H1 (cell line): ENCODE data around the gene PRDM15. TPM values are rescaled to one million over a fixed set of nuclear protein-coding genes. Genes with fewer than 3 reads are reported as not detected.

Experiments used
- CTCF ChIA-PET: fragments of 300-600 bp; sonication (Branson Sonifier 250); formaldehyde crosslinking; loops from one replicate; lab custom pipeline; 2021; ENCODE audit not compliant: partially characterized antibody; lab: Charles Lee
- POLR2A ChIA-PET: fragments of 300-600 bp; sonication (Branson Sonifier 250); formaldehyde crosslinking; loops from one replicate; lab custom pipeline; 2021; ENCODE audit warnings: inconsistent platforms; ENCODE audit not compliant: partially characterized antibody; lab: Charles Lee
- DNase-seq, 2 experiments: peaks; one replicate each; pipeline versions ENCODE4 v3.0.0 to v3.0.0-alpha.2; 2010 to 2022; ENCODE audit warnings: low spot score in 2 of 2, low read depth in 1 of 2, mixed read lengths in 1 of 2
- FAIRE-seq: peaks from 2 replicates; lab custom pipeline; 2011; peaks lifted over from hg19 to GRCh38; lab: Jason Lieb, UNC
- H2AFZ ChIP-seq: 2 replicates; pipeline ENCODE4 v1.8.1; 2012; ENCODE audit warnings: low read length, inconsistent platforms
- H2AK5ac ChIP-seq: 2 replicates; pipeline ENCODE4 v1.6.1; 2013; ENCODE audit warnings: low read depth, low read length
- H2BK120ac ChIP-seq: replicated peaks from 2 replicates; pipeline ENCODE3; 2013; ENCODE audit warnings: low read depth, low read length, inconsistent platforms
- H2BK12ac ChIP-seq: 2 replicates; pipeline ENCODE4 v1.6.1; 2013; ENCODE audit warnings: low read depth, low read length
- H2BK15ac ChIP-seq: 2 replicates; pipeline ENCODE4 v1.6.1; 2013; ENCODE audit warnings: low read length
- H2BK20ac ChIP-seq: 2 replicates; pipeline ENCODE4 v1.6.1; 2013; ENCODE audit warnings: low read length
- H2BK5ac ChIP-seq: 2 replicates; pipeline ENCODE4 v1.6.1; 2013; ENCODE audit warnings: low read depth, low read length
- H3K14ac ChIP-seq: 2 replicates; pipeline ENCODE4 v1.6.1; 2013; ENCODE audit warnings: inconsistent platforms; ENCODE audit not compliant: insufficient read length
- H3K18ac ChIP-seq: 2 replicates; pipeline ENCODE4 v1.6.1; 2013; ENCODE audit warnings: low read length; ENCODE audit errors: extremely low read depth
- H3K23ac ChIP-seq: 2 replicates; pipeline ENCODE4 v1.6.1; 2013; ENCODE audit warnings: inconsistent platforms; ENCODE audit not compliant: insufficient read length
- H3K23me2 ChIP-seq: 2 replicates; pipeline ENCODE4 v1.6.1; 2013; ENCODE audit warnings: low read depth, low read length
- H3K27ac ChIP-seq: 2 replicates; pipeline ENCODE4 v1.6.1; 2011; ENCODE audit warnings: low read depth, low read length, inconsistent platforms
- H3K27me3 ChIP-seq, 4 experiments: replicated peaks in 1 of 4; 1 replicate in 1 of 4; 2 replicates in 3 of 4; pipeline versions ENCODE4 v1.6.1 to v1.8.1; 2011 to 2013; ENCODE audit warnings: low read length in 3 of 4, mild to moderate bottlenecking in 3 of 4, inconsistent platforms in 2 of 4, mixed read lengths in 2 of 4, moderate library complexity in 1 of 4; ENCODE audit not compliant: control insufficient read depth in 3 of 4, insufficient read depth in 3 of 4; ENCODE audit errors: extremely low read depth in 1 of 4
- H3K36me3 ChIP-seq, 4 experiments: 2 replicates each; pipeline versions ENCODE4 v1.6.1 to v1.8.1; 2011 to 2013; ENCODE audit warnings: mild to moderate bottlenecking in 4 of 4, low read length in 3 of 4, moderate library complexity in 2 of 4, control low read depth in 1 of 4, inconsistent platforms in 1 of 4; ENCODE audit not compliant: insufficient read depth in 4 of 4, control insufficient read depth in 2 of 4
- H3K4ac ChIP-seq: replicated peaks from 2 replicates; pipeline ENCODE3; 2013; ENCODE audit warnings: low read length, low read depth, mixed read lengths, inconsistent platforms; ENCODE audit not compliant: insufficient read length
- H3K4me1 ChIP-seq, 4 experiments: replicated peaks in 1 of 4; 1 replicate in 1 of 4; 2 replicates in 3 of 4; pipeline versions ENCODE4 v1.6.1 to v1.8.1; 2011 to 2013; ENCODE audit warnings: low read length in 3 of 4, inconsistent platforms in 2 of 4, mixed read lengths in 1 of 4; ENCODE audit not compliant: insufficient read depth in 4 of 4, control insufficient read depth in 3 of 4
- H3K4me2 ChIP-seq, 2 experiments: 2 replicates each; pipeline versions ENCODE4 v1.6.1 to v1.8.1; 2011 to 2013; ENCODE audit warnings: low read depth in 2 of 2, low read length in 2 of 2, control low read depth in 1 of 2, inconsistent platforms in 1 of 2, mild to moderate bottlenecking in 1 of 2; ENCODE audit not compliant: insufficient read depth in 1 of 2
- H3K4me3 ChIP-seq, 4 experiments: fragments of 200-600, 300-600 bp in 1 of 4; sonication (generic), shearing (Covaris generic), sonication (Bioruptor Twin) in 1 of 4; 2 replicates each; pipeline versions ENCODE4 v1.5.1 to v1.8.1; 2011 to 2016; ENCODE audit warnings: low read length in 4 of 4, low read depth in 3 of 4, control low read depth in 2 of 4, inconsistent platforms in 2 of 4, mild to moderate bottlenecking in 2 of 4, mixed read lengths in 1 of 4, moderate library complexity in 1 of 4; ENCODE audit not compliant: insufficient read depth in 2 of 4; ENCODE audit errors: extremely low read depth in 1 of 4
- H3K56ac ChIP-seq: replicated peaks from 2 replicates; pipeline ENCODE3; 2013; ENCODE audit warnings: low read depth, mild to moderate bottlenecking, mixed read lengths, low read length, inconsistent platforms; ENCODE audit not compliant: insufficient read length
- H3K79me1 ChIP-seq: 2 replicates; pipeline ENCODE4 v1.6.1; 2013; ENCODE audit warnings: low read depth, low read length, control low read depth
- H3K79me2 ChIP-seq, 2 experiments: 2 replicates each; pipeline versions ENCODE4 v1.6.1 to v1.8.1; 2012 to 2013; ENCODE audit warnings: low read length in 2 of 2, mild to moderate bottlenecking in 2 of 2, inconsistent platforms in 1 of 2; ENCODE audit not compliant: insufficient read depth in 2 of 2, control insufficient read depth in 1 of 2
- H3K9ac ChIP-seq, 4 experiments: replicated peaks in 1 of 4; 1 replicate in 1 of 4; 2 replicates in 3 of 4; pipeline versions ENCODE4 v1.6.1 to v1.8.1; 2011 to 2013; ENCODE audit warnings: low read depth in 3 of 4, low read length in 3 of 4, control low read depth in 2 of 4, mild to moderate bottlenecking in 2 of 4, moderate library complexity in 2 of 4, inconsistent platforms in 1 of 4; ENCODE audit errors: extremely low read depth in 1 of 4
- H3K9me3 ChIP-seq, 2 experiments: 2 replicates each; pipeline versions ENCODE4 v1.6.1 to v1.8.1; 2012 to 2013; ENCODE audit warnings: mild to moderate bottlenecking in 2 of 2, moderate library complexity in 2 of 2, control low read depth in 1 of 2, inconsistent platforms in 1 of 2, low read depth in 1 of 2, low read length in 1 of 2, mixed read lengths in 1 of 2; ENCODE audit not compliant: insufficient read depth in 2 of 2
- H4K20me1 ChIP-seq, 2 experiments: replicated peaks in 1 of 2; 2 replicates each; pipeline versions ENCODE3 to v1.8.1; 2011 to 2013; ENCODE audit warnings: inconsistent platforms in 2 of 2, low read length in 2 of 2, mild to moderate bottlenecking in 1 of 2; ENCODE audit not compliant: insufficient read depth in 2 of 2, control insufficient read depth in 1 of 2
- H4K5ac ChIP-seq: 2 replicates; pipeline ENCODE4 v1.6.1; 2013; ENCODE audit warnings: low read length, low read depth, mixed read lengths, inconsistent platforms; ENCODE audit not compliant: insufficient read length
- H4K8ac ChIP-seq: 2 replicates; pipeline ENCODE4 v1.8.0; 2013; ENCODE audit warnings: mild to moderate bottlenecking, moderate library complexity, low read length, inconsistent platforms; ENCODE audit not compliant: insufficient read depth; ENCODE audit errors: extremely low read depth
- H4K91ac ChIP-seq: replicated peaks from 2 replicates; pipeline ENCODE3; 2013; ENCODE audit warnings: low read length, mixed read lengths, inconsistent platforms; ENCODE audit not compliant: insufficient read length
- KDM1A ChIP-seq: fragments of 200-600, 300-600 bp; sonication (generic); IDR thresholded peaks from 2 replicates; pipeline ENCODE4 v1.7.1; 2016; ENCODE audit warnings: mild to moderate bottlenecking, low read length, borderline replicate concordance
- KDM4A ChIP-seq: IDR thresholded peaks from one replicate; pipeline ENCODE4 v1.7.1; 2012; ENCODE audit warnings: low read depth, mild to moderate bottlenecking, moderate library complexity, low read length, inconsistent platforms; ENCODE audit not compliant: severe bottlenecking
- TCF12 ChIP-seq: IDR thresholded peaks from 2 replicates; pipeline ENCODE4 v1.6.1; 2011; ENCODE audit warnings: low read depth, mild to moderate bottlenecking, low read length
- WGBS, 2 experiments: shearing (Covaris generic) in 1 of 2; methylation state at CpG; one replicate each; pipeline versions ENCODE4 v1.1.6 to v1.1.7; 2013 to 2015; ENCODE audit warnings: low lambda C conversion rate in 2 of 2, mixed read lengths in 2 of 2, inconsistent platforms in 1 of 2, low coverage in 1 of 2, missing lambda C conversion rate in 1 of 2; ENCODE audit not compliant: insufficient replicate concordance in 2 of 2, insufficient coverage in 1 of 2, insufficient read length in 1 of 2; ENCODE audit errors: extremely low coverage in 1 of 2, missing lambda C conversion rate in 1 of 2; 5-methylcytosine and 5-hydroxymethylcytosine counted together
- polyA plus RNA-seq, 7 experiments: library from polyadenylated mRNA; depleted of rRNA in 3 of 7; stranded (reverse) in 5 of 7; unstranded in 2 of 7; fragments of >200 nt in 5 of 7; fragments of 200-250 nt in 2 of 7; gene quantifications; 1 replicate in 5 of 7; 2 replicates in 1 of 7; 4 replicates in 1 of 7; pipeline versions ENCODE4 v1.2.1 to v1.2.3, GENCODE V29; 2011 to 2013; ENCODE audit warnings: missing spikeins in 2 of 7, mixed read lengths in 2 of 7
- total RNA-seq: library from RNA; stranded (reverse); fragmentation: NEBNext Ultra II Directional; extraction: Animal tissue kit (Norgen Biotek cat#: 25700); gene quantifications from 2 replicates; pipeline ENCODE4 v1.2.1, GENCODE V29; 2021
- TF ChIP-seq, protein P1 (sequence below): IDR thresholded peaks from 2 replicates; pipeline ENCODE4 v1.6.1; 2011; ENCODE audit warnings: low read length, improper control_type of control experiment

The PRDM15 gene
- total and polyA plus RNA-seq, 2 of the 8 experiments (the other 6 are each of a cell fraction or from before 2014, with no cell fraction given): 9.7 to 10.5 TPM

DNA sequence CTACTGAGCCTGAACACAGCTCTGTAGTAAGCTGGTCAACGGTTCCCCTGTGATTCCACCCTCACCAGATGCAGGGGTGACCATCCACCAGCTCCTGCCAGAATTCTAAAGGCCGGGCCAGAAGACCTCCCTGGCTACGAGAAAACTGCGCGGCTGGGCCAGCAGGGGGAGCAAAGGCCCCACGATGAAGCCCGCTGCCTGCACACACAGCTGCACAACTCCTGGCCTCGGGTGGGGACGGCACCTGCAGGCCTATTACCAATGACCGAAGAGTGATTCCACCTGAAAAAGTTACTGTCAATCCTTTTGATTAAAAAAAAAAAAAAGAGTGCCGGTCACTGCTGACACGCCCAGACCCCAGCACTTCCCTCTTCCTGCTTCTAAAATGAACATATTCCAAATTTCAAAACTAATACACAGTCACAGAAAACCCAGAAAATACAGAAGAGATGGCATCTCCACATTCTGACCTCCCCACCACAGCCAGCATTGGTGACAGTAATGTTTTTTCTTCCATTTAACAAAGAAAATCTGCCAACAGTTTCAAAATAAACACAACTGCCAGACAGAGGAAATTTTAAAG is 62.5 kb downstream of the PRDM15 start:
- Histone ChIP-seq H3K14ac (no peak overlapping the region), H3K18ac (no peak overlapping the region), H2AK5ac (no peak overlapping the region), H2AFZ (no peak overlapping the region), H2BK12ac (no peak overlapping the region), H3K27ac (no peak overlapping the region), H2BK120ac (no peak overlapping the region), H4K8ac (no peak overlapping the region; the same call in 1 of the 2 replicates), H3K79me2 (no peaks in the 10 kb centered on the region), H4K91ac (no peak overlapping the region), H3K36me3 (peaks cover 0 to 13% (median 5%) of the 10 kb centered on the region in 4 experiments; a peak in 5 of 8 replicates), H3K27me3 (no peaks in the 10 kb centered on the region), H3K4me3 (no peak overlapping the region), H3K56ac (no peak overlapping the region), H3K23me2 (no peaks in the 10 kb centered on the region), H2BK20ac (no peak overlapping the region), H4K20me1 (peaks cover 0 to 6% of the 10 kb centered on the region in 2 experiments), H3K4ac (no peak overlapping the region), H2BK5ac (no peak overlapping the region), H3K4me2 (no peak overlapping the region), H3K9ac (no peak overlapping the region), H3K79me1 (no peaks in the 10 kb centered on the region), H3K9me3 (no peaks in the 10 kb centered on the region), H2BK15ac (no peak overlapping the region), H3K4me1 (peaks cover 0 to 2% (median 0%) of the 10 kb centered on the region in 4 experiments; a peak in 1 of 7 replicates), H4K5ac (no peak overlapping the region), H3K23ac (no peak overlapping the region)
- WGBS, 2 experiments: 61% methylated on average over 12 of the region's 12 CpGs; no CpG with 5 or more reads in 1 of the 2 experiments
- POLR2A ChIA-PET: interaction anchor here (1.3 kb wide), 1 partner anchor 8 kb away, joined by 3 read pairs; no protein-coding TSS in a partner anchor
- DNase-seq (peak; percentile 31 to 78), FAIRE-seq (no peak)
- CTCF ChIA-PET: interaction anchor here (0.6 to 8.1 kb wide), 62 partner anchors 8 to 690 kb away, joined by 3 to 132 read pairs (median 5); no protein-coding TSS in a partner anchor
- no peak for TF ChIP-seq KDM4A
- TF ChIP-seq KDM1A: no peak
- 0 out of 2 replicates have a peak, but pooled peaks have one; percentile 15 for TF ChIP-seq TCF12
- TF ChIP-seq, protein P1, sequence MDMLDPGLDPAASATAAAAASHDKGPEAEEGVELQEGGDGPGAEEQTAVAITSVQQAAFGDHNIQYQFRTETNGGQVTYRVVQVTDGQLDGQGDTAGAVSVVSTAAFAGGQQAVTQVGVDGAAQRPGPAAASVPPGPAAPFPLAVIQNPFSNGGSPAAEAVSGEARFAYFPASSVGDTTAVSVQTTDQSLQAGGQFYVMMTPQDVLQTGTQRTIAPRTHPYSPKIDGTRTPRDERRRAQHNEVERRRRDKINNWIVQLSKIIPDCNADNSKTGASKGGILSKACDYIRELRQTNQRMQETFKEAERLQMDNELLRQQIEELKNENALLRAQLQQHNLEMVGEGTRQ: no peak
